ENCODE data around the gene PRAC1. TPM values are rescaled to one million over a fixed set of nuclear protein-coding genes. Genes with fewer than 3 reads are reported as not detected.

Gene PRAC1
- total RNA-seq, 1 experiment from 2014 or later: not detected

GRCh38 chr17:48722915-48723422, 651 bp upstream of the PRAC1 start, which contains the start of gene PRAC2:
Gene PRAC2 (plus strand): TSS chr17:48723185. CDS start chr17:48724411, 1,226 bp downstream.
- H3K9me3 ChIP-seq: no peaks in the 10 kb centered on the region
- TF ChIP-seq, protein P1, sequence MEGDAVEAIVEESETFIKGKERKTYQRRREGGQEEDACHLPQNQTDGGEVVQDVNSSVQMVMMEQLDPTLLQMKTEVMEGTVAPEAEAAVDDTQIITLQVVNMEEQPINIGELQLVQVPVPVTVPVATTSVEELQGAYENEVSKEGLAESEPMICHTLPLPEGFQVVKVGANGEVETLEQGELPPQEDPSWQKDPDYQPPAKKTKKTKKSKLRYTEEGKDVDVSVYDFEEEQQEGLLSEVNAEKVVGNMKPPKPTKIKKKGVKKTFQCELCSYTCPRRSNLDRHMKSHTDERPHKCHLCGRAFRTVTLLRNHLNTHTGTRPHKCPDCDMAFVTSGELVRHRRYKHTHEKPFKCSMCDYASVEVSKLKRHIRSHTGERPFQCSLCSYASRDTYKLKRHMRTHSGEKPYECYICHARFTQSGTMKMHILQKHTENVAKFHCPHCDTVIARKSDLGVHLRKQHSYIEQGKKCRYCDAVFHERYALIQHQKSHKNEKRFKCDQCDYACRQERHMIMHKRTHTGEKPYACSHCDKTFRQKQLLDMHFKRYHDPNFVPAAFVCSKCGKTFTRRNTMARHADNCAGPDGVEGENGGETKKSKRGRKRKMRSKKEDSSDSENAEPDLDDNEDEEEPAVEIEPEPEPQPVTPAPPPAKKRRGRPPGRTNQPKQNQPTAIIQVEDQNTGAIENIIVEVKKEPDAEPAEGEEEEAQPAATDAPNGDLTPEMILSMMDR (IDR thresholded peaks at IDR 0.05; ENCODE audit: insufficient read depth in 1 of 2, low read depth in 1 of 2, low read length in 1 of 2, severe bottlenecking in 1 of 2, unreplicated experiment in 1 of 2): no peak
- no peak within 1 kb of the TSS for H3K4me3 ChIP-seq (ENCODE audit: low read depth, low read length)
- no peaks in the 10 kb centered on the region; the same call in none of the 2 replicates for H3K27me3 ChIP-seq (replicated peaks; ENCODE audit: control insufficient read depth, insufficient read depth, low read length)
- H3K4me1 ChIP-seq: peaks cover 20% of the 10 kb centered on the region
- H3K9me3 Mint-ChIP-seq (ENCODE audit: unreplicated experiment): no peaks in the 10 kb centered on the region
- H3K27ac Mint-ChIP-seq (ENCODE audit: unreplicated experiment): no peak within 1 kb of the TSS
- H3K4me1 Mint-ChIP-seq (ENCODE audit: low read depth, unreplicated experiment): no peaks in the 10 kb centered on the region
- ChIA-PET POLR2A (interaction anchor here (0.7 kb wide), 1 partner anchor 1764 kb away, joined by 4 read pairs; no protein-coding TSS in a partner anchor), CTCF (interaction anchor here (0.8 to 7.4 kb wide), 8 partner anchors 51 to 170 kb away, joined by 3 to 163 read pairs (median 12); partner anchors contain the start of genes ATP5MC1 and HOXB9)
- H3K36me3 ChIP-seq (ENCODE audit: control insufficient read depth, insufficient read depth, low read length): no peaks in the 10 kb centered on the region
- no TSS peak for BruUV-seq (replicated peaks)
- intact Hi-C loops (cut with micrococcal nuclease; ENCODE audit: unreplicated experiment): no loop called here
- no peaks in the 10 kb centered on the region for H3K27me3 Mint-ChIP-seq (ENCODE audit: insufficient read depth, unreplicated experiment)
- no peak within 1 kb of the TSS for H3K4me3 Mint-ChIP-seq (ENCODE audit: unreplicated experiment)
- no peaks in the 10 kb centered on the region for H3K36me3 Mint-ChIP-seq (ENCODE audit: insufficient read depth, unreplicated experiment)
- no peak for DNase-seq

- peak in 1 of 2 experiments; percentile 36 for DNase-seq
- Mint-ChIP-seq H3K9me3 (ENCODE audit: unreplicated experiment) (no peaks in the 10 kb centered on the region), H3K36me3 (ENCODE audit: insufficient read depth, unreplicated experiment) (no peaks in the 10 kb centered on the region), H3K27me3 (ENCODE audit: insufficient read depth, unreplicated experiment) (no peaks in the 10 kb centered on the region), H3K4me1 (ENCODE audit: low read depth, unreplicated experiment) (no peaks in the 10 kb centered on the region), H3K27ac (ENCODE audit: unreplicated experiment) (no peak overlapping the region), H3K4me3 (ENCODE audit: unreplicated experiment) (no peak overlapping the region)
- ChIA-PET POLR2A (no interaction called here), CTCF (interaction anchor here (0.8 to 1.6 kb wide), 6 partner anchors 42 to 164 kb away, joined by 3 to 6 read pairs (median 4); partner anchors contain the start of gene TTLL6)
- Histone ChIP-seq H3K9me3 (no peaks in the 10 kb centered on the region), H3K4me3 (ENCODE audit: low read depth, low read length) (no peak overlapping the region), H3K4me1 (peaks cover 9% of the 10 kb centered on the region), H3K27me3 (replicated peaks; ENCODE audit: control insufficient read depth, insufficient read depth, low read length) (no peaks in the 10 kb centered on the region; the same call in none of the 2 replicates), H3K36me3 (ENCODE audit: control insufficient read depth, insufficient read depth, low read length) (no peaks in the 10 kb centered on the region)
- intact Hi-C loops (cut with micrococcal nuclease; ENCODE audit: unreplicated experiment): no loop called here
- no TSS peak for BruUV-seq (replicated peaks)
- TF ChIP-seq, protein P1 (IDR thresholded peaks at IDR 0.05; ENCODE audit: insufficient read depth in 1 of 2, low read depth in 1 of 2, low read length in 1 of 2, severe bottlenecking in 1 of 2, unreplicated experiment in 1 of 2): no peak
Measured at GRCh38 chr17:48721009-48721402, 1.3 kb downstream of the PRAC1 start.

DNA sequence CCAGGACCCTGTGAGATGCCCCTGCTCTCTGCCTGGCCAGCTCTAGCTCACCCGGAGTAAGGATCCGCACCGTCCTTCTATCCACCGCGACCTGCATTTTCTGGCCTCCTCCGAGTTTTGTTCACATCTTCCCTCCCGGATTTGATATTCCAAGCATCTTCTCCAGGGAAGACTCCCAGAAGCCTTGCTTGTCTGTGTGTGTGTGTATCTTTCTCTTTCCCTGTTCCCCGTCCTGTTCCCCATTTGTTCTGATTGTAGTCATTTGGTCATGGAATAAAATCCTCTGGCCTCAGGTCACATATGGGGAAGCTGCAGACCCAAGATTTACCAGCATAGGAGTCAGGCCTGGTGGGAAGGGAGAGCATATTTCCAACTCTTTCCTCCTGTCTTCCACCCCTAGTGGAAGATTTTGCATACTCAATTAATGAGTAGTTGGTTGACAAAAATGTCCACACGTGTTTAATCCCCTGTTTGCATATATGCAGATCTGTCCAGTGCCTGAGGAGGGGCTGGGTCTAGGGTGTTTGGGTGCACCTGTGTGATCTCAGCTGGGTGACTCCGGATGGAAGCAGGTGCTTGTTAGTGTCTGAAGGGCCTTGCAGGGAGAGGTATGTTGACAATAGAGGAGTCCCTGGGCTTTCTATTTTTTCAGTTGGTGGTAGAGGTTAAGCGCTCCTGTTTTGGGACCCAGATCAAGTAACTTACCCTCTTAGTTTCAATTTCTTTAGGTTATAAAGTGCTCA, 1.9 kb downstream of the PRAC1 start:
- Histone ChIP-seq H3K4me3 (ENCODE audit: low read depth, low read length) (no peak overlapping the region), H3K9me3 (no peaks in the 10 kb centered on the region), H3K4me1 (peaks cover 6% of the 10 kb centered on the region), H3K27me3 (replicated peaks; ENCODE audit: control insufficient read depth, insufficient read depth, low read length) (no peaks in the 10 kb centered on the region; the same call in none of the 2 replicates), H3K36me3 (ENCODE audit: control insufficient read depth, insufficient read depth, low read length) (no peaks in the 10 kb centered on the region)
- Mint-ChIP-seq H3K27ac (ENCODE audit: unreplicated experiment) (no peak overlapping the region), H3K36me3 (ENCODE audit: insufficient read depth, unreplicated experiment) (no peaks in the 10 kb centered on the region), H3K9me3 (ENCODE audit: unreplicated experiment) (no peaks in the 10 kb centered on the region), H3K4me1 (ENCODE audit: low read depth, unreplicated experiment) (no peaks in the 10 kb centered on the region), H3K27me3 (ENCODE audit: insufficient read depth, unreplicated experiment) (no peaks in the 10 kb centered on the region), H3K4me3 (ENCODE audit: unreplicated experiment) (no peak overlapping the region)
- CTCF ChIA-PET: interaction anchor here (0.8 to 1.6 kb wide), 8 partner anchors 41 to 164 kb away, joined by 3 to 6 read pairs (median 4); no protein-coding TSS in a partner anchor
- DNase-seq: peak in 1 of 2 experiments; percentile 23
- POLR2A ChIA-PET: no interaction called here
- TF ChIP-seq, protein P1 (IDR thresholded peaks at IDR 0.05; ENCODE audit: insufficient read depth in 1 of 2, low read depth in 1 of 2, low read length in 1 of 2, severe bottlenecking in 1 of 2, unreplicated experiment in 1 of 2): no peak
- no TSS peak for BruUV-seq (replicated peaks)
- intact Hi-C loops (cut with micrococcal nuclease; ENCODE audit: unreplicated experiment): no loop called here

All from Caco-2 (cell line).